ENCODE measurements around the gene KCNMA1. TPM values are rescaled to one million over a fixed set of nuclear protein-coding genes. Genes with fewer than 3 reads are reported as not detected.

Gene KCNMA1
- total RNA-seq, 4 donors from 2014 or later, result 10.1 to 32.6 (median 20.1) TPM

GRCh38 chr10:77036276-77036675 is 601.3 kb downstream of the KCNMA1 start:
- no peak for DNase-seq (ENCODE audit: low spot score)
- no peak for TF ChIP-seq CTCF (IDR thresholded peaks at IDR 0.05)
- no peak for ATAC-seq (ENCODE audit: low FRiP score)

- no peak for ATAC-seq (ENCODE audit: low FRiP score)
- DNase-seq (ENCODE audit: low spot score), result no peak
- no peak for TF ChIP-seq CTCF (IDR thresholded peaks at IDR 0.05)
Measured at GRCh38 chr10:77034795-77035194, 602.8 kb downstream of the KCNMA1 start.

- ATAC-seq (ENCODE audit: low FRiP score), result no peak
- no peak for TF ChIP-seq CTCF (IDR thresholded peaks at IDR 0.05)
- DNase-seq (ENCODE audit: low spot score), result no peak
Measured at GRCh38 chr10:77034240-77034639, 603.4 kb downstream of the KCNMA1 start.

GRCh38 chr10:77032188-77032570 is 605.4 kb downstream of the KCNMA1 start:
- ATAC-seq (ENCODE audit: low FRiP score) (no peak), DNase-seq (ENCODE audit: low spot score) (no peak)
- no peak for TF ChIP-seq CTCF (IDR thresholded peaks at IDR 0.05)

- DNase-seq (ENCODE audit: low spot score), result no peak
- ATAC-seq (ENCODE audit: low FRiP score), result no peak
- no peak for TF ChIP-seq CTCF (IDR thresholded peaks at IDR 0.05)
Measured at GRCh38 chr10:77031531-77032187, 605.9 kb downstream of the KCNMA1 start.

GRCh38 chr10:77030974-77031373 is 606.6 kb downstream of the KCNMA1 start:
- DNase-seq (ENCODE audit: low spot score) (no peak), ATAC-seq (ENCODE audit: low FRiP score) (no peak)
- TF ChIP-seq CTCF (IDR thresholded peaks at IDR 0.05), result no peak
